BLaER1 treated with 17β-estradiol and CSF1 and Interleukin-3, amounts not matched to agents 10 nM and 100 nM (cell line): ENCODE data around the gene BORCS8.
"Not testable (repeated sequence)": the region's sequence is repeated elsewhere in the genome, so short reads cannot be mapped to it uniquely, and the experiment has no call there.

Source experiments
- H3K27ac ChIP-seq, 11 experiments: shearing (Covaris generic); formaldehyde crosslinking; 2 replicates each; pipeline ENCODE4 v1.8.1; 2022
- H3K27me3 ChIP-seq, 11 experiments: shearing (Covaris generic); formaldehyde crosslinking; 2 replicates each; pipeline ENCODE4 v1.8.1; 2022
- H3K36me3 ChIP-seq, 11 experiments: shearing (Covaris generic); formaldehyde crosslinking; 2 replicates each; pipeline ENCODE4 v1.8.1; 2022
- H3K4me1 ChIP-seq, 10 experiments: shearing (Covaris generic); formaldehyde crosslinking; 2 replicates each; pipeline ENCODE4 v1.8.1; 2022
- H3K4me2 ChIP-seq, 11 experiments: shearing (Covaris generic); formaldehyde crosslinking; 2 replicates each; pipeline ENCODE4 v1.8.1; 2022
- H3K4me3 ChIP-seq, 10 experiments: shearing (Covaris generic); formaldehyde crosslinking; 2 replicates each; pipeline ENCODE4 v1.8.1; 2022
- H3K9ac ChIP-seq, 11 experiments: shearing (Covaris generic); formaldehyde crosslinking; 2 replicates each; pipeline ENCODE4 v1.8.1; 2022
- H3K9me3 ChIP-seq, 11 experiments: shearing (Covaris generic); formaldehyde crosslinking; replicated peaks in 1 of 11; 2 replicates each; pipeline ENCODE4 v1.8.1; 2022
- H4K20me1 ChIP-seq, 11 experiments: shearing (Covaris generic); formaldehyde crosslinking; 2 replicates each; pipeline ENCODE4 v1.8.1; 2022
- Cebpa-rat ChIP-seq, 11 experiments: shearing (Covaris generic); IDR thresholded peaks; 2 replicates each; pipeline ENCODE4 v1.8.1; 2022

BORCS8 gene

DNA sequence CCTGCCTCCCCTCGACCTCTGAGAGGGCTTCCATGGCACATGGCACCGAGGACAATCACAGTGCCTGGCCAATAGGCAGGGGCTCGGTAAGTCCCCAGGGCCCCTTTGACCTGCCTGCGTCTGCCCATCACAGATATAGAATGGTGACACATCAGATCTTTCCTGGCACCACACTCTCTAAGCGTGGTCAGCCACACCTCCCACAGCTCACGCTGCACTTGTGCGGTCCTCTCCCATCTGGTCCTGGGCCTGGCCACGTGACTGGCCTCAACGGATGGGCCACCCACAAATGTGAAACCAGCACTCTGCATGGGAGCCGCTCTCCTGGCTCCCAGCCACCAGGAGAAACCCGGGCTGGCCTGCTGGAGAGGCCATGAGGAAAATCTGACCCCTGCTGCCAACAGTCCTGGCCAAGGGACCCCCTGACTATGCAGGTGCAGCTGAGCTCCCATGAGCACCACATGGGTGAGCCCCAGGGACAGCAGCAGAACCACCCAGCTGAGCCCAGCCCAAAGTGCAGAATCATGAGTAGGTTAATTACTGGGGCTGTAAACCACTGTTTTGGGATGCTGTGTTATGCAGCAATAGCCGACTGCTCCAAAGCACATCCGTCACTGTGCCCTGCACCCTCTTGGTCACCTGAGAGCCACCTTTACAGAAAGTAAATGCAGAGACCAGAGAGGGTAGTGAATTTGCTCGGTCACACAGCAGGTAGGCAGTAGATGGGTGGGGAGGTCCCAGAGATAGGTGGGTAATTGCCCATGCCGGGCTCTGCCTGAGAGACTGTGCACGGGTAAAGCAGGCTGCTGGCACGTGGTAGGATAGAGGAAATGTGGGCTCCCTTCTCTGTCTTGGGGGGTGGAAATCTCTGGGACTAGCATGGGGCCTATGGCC, 12.2 kb downstream of the BORCS8 start:
- Histone ChIP-seq H3K9ac (0 out of 22 replicates have a peak overlapping the region, but pooled peaks of 2 of the 11 experiments have one; percentile 2 to 18), H3K4me2 (no peak overlapping the region), H3K4me1 (peaks cover 11 to 21% (median 13%) of the 10 kb centered on the region in 10 experiments), H4K20me1 (peaks cover 0 to 64% (median 4%) of the 10 kb centered on the region in 11 experiments; a peak in 8 of 22 replicates), H3K36me3 (peaks cover 36 to 81% (median 71%) of the 10 kb centered on the region in 11 experiments), H3K9me3 (0 out of 22 replicates have a peak, but pooled peaks cover 0 to 5% (median 0%) of the 10 kb centered on the region in 11 experiments), H3K27me3 (no peaks in the 10 kb centered on the region), H3K27ac (no peak overlapping the region), H3K4me3 (no peak overlapping the region)
- TF ChIP-seq Cebpa-rat (IDR thresholded peaks at IDR 0.05): no peak

DNA sequence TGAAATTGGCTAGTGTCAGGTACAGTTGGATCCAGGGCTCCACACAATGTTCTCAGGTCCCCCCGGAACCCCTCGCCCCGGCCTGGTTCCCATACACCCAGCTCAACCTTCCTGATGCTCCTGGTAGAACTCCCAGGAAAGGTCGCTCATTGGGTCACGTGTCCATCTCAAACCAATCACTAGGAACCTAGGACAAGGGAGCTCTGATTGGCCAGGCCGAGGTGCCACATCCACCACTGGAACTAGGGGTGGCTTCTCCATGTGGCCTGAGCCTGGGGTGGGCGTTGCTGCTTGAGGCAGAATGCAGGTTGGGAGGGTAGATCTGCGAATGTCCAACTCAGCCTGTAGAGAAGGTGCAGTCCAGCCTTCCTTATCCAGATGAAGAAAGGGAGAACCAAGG, 15.0 kb downstream of the BORCS8 start:
- Histone ChIP-seq H3K27ac (no peak overlapping the region), H3K9me3 (0 out of 22 replicates have a peak, but pooled peaks cover 0 to 5% (median 0%) of the 10 kb centered on the region in 11 experiments), H3K4me3 (no peak overlapping the region), H4K20me1 (peaks cover 0 to 66% (median 3%) of the 10 kb centered on the region in 11 experiments; a peak in 9 of 22 replicates), H3K27me3 (no peaks in the 10 kb centered on the region), H3K4me1 (peaks cover 5 to 21% (median 9%) of the 10 kb centered on the region in 10 experiments), H3K9ac (no peak overlapping the region), H3K4me2 (no peak overlapping the region), H3K36me3 (peaks cover 25 to 65% (median 57%) of the 10 kb centered on the region in 11 experiments)
- TF ChIP-seq Cebpa-rat (IDR thresholded peaks at IDR 0.05): no peak

DNA sequence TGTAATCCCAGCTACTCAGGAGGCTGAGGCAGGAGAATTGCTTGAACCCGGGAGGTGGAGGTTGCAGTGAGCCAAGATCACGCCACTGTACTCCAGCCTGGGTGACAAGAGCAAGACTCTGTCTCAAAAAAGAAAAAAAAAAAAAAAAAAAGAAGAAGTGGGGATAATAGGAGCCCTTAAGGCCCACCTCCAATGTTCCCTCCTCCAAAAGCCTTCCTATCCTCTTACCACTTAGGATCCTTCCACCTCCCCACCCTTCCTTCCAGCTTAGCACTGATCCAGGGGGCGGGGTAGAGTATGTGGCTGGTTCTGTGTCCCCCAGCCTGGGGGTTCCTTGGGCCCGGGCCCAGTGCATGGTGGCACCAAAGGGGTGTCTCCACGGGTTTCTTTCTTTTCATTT, 18.7 kb downstream of the BORCS8 start:
- H3K4me3 ChIP-seq, H3K9me3 ChIP-seq, H3K27me3 ChIP-seq, H3K4me2 ChIP-seq, H3K27ac ChIP-seq: not testable (repeated sequence)
- Histone ChIP-seq H3K4me1 (peaks cover 23 to 40% (median 30%) of the 10 kb centered on the region in 10 experiments), H4K20me1 (peaks cover 12 to 61% (median 32%) of the 10 kb centered on the region in 11 experiments; a peak in 19 of 22 replicates), H3K36me3 (peaks cover 5 to 33% (median 23%) of the 10 kb centered on the region in 11 experiments; a peak in 19 of 22 replicates), H3K9ac (0 out of 22 replicates have a peak overlapping the region, but pooled peaks of 1 of the 11 experiments have one; percentile 7)

DNA sequence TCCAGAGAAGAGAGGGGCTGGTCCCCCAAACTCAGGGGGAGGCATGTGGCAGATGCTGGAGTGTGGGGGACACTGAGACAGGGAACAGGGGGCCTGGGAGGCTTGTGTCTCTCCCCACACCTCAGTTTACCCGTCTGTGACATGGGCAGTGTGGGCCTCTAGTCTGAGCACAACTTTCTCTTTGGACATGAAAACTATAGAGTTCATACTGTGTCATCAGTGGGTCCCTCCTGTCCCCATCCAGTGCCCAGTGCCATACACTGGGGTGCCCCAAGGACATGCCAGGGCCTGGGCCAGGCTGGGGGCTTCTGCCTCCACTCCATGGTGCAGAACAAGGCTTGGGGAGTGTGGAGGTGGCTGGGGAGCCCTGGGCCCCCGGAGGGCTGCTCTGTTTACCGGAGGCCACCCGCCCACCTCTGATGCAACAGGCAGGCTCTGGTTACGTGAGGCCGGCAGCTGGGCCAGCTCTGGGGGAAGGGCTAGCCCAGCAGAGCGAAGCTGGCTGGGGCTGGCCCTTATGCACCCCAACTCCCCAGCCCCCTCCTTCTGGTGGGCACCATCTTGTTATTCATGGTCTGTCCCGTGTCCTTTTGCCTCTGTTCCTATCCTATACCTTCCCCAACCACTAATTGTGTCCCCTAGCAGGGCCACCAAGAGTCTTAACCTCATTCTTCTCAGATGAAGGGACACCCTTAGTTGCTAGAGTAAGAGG, 20.0 kb downstream of the BORCS8 start:
- H3K4me1 ChIP-seq: peaks cover 23 to 33% (median 30%) of the 10 kb centered on the region in 10 experiments
- H3K4me3 ChIP-seq: no peak overlapping the region
- peaks cover 0 to 23% (median 15%) of the 10 kb centered on the region in 11 experiments; a peak in 16 of 22 replicates for H3K36me3 ChIP-seq
- peak in 1 of 11 experiments; percentile 28; a peak in 1 of 22 replicates for TF ChIP-seq Cebpa-rat (IDR thresholded peaks at IDR 0.05)
- peak overlapping the region in 3 of 11 experiments; percentile 37 to 45 (median 43); a peak in 4 of 22 replicates for H3K27ac ChIP-seq
- H3K27me3 ChIP-seq: peaks cover 0 to 10% (median 0%) of the 10 kb centered on the region in 11 experiments; a peak in 3 of 22 replicates
- H3K4me2 ChIP-seq: peak overlapping the region; percentile 28 to 81 (median 61); a peak in 20 of 22 replicates
- peak overlapping the region in 7 of 11 experiments; percentile 9 to 62 (median 31); a peak in 6 of 22 replicates for H3K9ac ChIP-seq
- H4K20me1 ChIP-seq: peaks cover 12 to 64% (median 36%) of the 10 kb centered on the region in 11 experiments; a peak in 19 of 22 replicates
- no peaks in the 10 kb centered on the region for H3K9me3 ChIP-seq

DNA sequence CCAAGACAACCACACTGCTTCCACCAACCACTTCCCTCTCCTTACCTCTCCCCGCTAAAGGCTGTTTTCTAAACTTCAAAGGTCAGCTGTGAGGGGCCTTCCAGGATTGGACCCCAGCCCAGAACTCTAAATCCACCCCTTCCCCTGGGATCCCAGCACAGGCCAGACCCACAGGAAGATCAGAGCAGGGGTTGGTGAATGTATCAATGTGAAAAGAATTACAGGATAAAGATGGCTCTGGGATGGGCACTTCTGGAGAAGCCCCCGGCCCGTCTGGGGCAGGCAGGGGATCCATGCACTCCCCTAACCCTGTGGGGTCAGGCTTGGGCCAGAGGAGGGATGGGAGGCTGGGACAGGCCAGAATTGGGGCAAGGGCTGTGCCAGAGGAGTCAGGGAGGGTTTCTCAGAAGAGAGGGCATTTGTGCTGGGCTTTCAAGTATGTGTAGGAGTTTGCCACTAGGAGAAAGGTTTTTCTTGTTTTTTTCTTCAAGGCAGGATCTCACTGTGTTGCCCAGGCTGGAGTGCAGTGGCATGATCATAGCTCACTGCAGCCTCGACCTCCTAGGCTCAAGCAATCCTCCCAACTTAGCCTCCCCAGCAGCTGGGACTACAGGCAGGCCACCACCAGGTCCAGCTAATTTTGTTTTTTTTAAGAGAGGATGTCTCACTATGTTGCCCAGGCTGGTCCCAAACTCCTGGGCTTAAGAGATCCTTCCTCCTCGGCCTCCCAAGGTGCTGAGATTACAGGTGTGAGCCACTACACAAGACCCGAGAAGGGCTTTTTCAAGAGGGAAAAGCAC, 20.9 kb downstream of the BORCS8 start:
- no peaks in the 10 kb centered on the region for H3K9me3 ChIP-seq

DNA sequence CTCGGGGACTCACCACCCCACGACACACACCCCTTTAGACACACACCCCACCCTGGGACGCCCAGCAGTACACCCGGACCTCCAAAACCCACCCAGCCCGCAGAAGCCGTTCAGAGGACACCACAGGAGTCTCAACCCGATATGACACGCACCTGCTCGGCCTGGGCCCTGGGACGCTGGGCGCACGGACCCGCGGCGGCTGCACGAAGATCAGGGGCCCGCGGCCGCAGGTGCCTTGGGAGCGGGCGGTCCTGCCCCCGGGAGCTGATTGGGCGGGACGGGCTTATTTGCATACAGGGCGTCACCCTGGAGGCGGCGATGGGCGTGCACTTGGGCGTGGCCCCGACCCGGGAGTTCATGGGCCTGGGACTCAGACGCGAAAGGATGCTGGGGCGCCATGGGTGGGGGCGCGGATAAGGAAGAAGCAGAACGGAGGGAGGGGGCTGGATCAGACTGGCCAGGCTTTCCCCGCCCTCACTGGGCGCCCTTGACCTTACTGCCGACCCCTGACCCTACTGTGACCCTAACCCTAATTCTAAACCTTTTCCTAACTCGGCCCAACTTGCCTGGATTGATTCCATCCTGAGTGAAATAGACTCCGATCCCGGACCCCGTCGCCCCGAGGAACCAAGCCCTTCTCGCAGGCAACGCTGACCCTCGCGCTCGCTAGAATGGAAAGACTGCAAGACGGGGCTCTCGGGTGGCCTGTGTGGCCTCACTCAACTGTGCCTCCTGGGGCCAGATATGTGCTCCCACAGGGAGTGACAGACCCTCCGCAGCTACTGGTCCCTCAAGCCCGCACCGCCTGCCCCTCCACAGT, 21.7 kb downstream of the BORCS8 start, which contains the start of gene MEF2B:
MEF2B (minus strand) TSS at position 211 of the 820 bp plus-strand sequence. CDS start 19,528 bp downstream, outside the sequence.
- peak within 1 kb of the TSS in 9 of 11 experiments; percentile 11 to 59 (median 28); a peak in 10 of 22 replicates for H3K9ac ChIP-seq

More for the DNA sequence above, 20.9 kb downstream of the BORCS8 start:
- no peak for TF ChIP-seq Cebpa-rat (IDR thresholded peaks at IDR 0.05)
- Histone ChIP-seq H3K4me2 (peak overlapping the region; percentile 81 to 93 (median 90)), H3K4me1 (peaks cover 23 to 33% (median 30%) of the 10 kb centered on the region in 10 experiments), H3K27me3 (peaks cover 0 to 10% (median 0%) of the 10 kb centered on the region in 11 experiments; a peak in 3 of 22 replicates), H3K9ac (peak overlapping the region in 8 of 11 experiments; percentile 11 to 59 (median 34); a peak in 10 of 22 replicates), H3K36me3 (peaks cover 0 to 14% (median 6%) of the 10 kb centered on the region in 11 experiments; a peak in 11 of 22 replicates), H3K27ac (peak overlapping the region in 3 of 11 experiments; percentile 0 to 37 (median 21); a peak in 4 of 22 replicates), H3K4me3 (peak overlapping the region in 7 of 10 experiments; percentile 18 to 61 (median 35); a peak in 7 of 20 replicates), H4K20me1 (peaks cover 12 to 68% (median 36%) of the 10 kb centered on the region in 11 experiments; a peak in 19 of 22 replicates)

More for the DNA sequence above, 21.7 kb downstream of the BORCS8 start, which contains the start of gene MEF2B:
- no peak for TF ChIP-seq Cebpa-rat (IDR thresholded peaks at IDR 0.05)
- peaks cover 12 to 68% (median 36%) of the 10 kb centered on the region in 11 experiments; a peak in 19 of 22 replicates for H4K20me1 ChIP-seq
- no peaks in the 10 kb centered on the region for H3K9me3 ChIP-seq
- H3K4me2 ChIP-seq: peak within 1 kb of the TSS; percentile 81 to 93 (median 90)
- H3K27ac ChIP-seq: peak within 1 kb of the TSS in 3 of 11 experiments; percentile 0 to 21 (median 5); a peak in 5 of 22 replicates
- peaks cover 23 to 33% (median 30%) of the 10 kb centered on the region in 10 experiments for H3K4me1 ChIP-seq
- H3K4me3 ChIP-seq: peak within 1 kb of the TSS; percentile 2 to 61 (median 36); a peak in 15 of 20 replicates
- peaks cover 0 to 6% (median 0%) of the 10 kb centered on the region in 11 experiments; a peak in 3 of 22 replicates for H3K36me3 ChIP-seq
- peaks cover 0 to 10% (median 0%) of the 10 kb centered on the region in 11 experiments; a peak in 3 of 22 replicates for H3K27me3 ChIP-seq
